Measurements from ENCODE around the gene ERC2.

DNA sequence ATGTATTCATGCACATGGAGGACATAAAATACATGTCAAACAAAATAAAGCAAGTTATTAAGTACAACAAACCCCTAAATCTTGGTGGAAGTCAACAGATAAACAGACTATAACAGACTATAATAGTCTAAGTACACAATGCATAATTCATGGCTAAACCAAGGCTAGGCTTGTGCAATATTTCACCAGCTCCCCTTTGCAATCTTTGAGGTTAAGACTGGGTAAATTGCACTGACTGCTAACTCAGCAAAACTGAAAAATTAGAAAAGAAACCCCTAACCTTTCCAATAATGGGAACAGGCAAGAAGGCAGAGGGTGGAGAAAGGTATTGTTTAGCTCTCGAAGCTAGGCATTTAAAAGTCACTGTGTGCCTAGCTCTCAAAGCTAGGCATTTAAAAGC lies 676.3 kb downstream of the ERC2 start:
- no peak for TF ChIP-seq TCF4 (CRISPR knock-in tag; IDR thresholded peaks at IDR 0.05; ENCODE audit: borderline replicate concordance)
- TF ChIP-seq, protein P1, sequence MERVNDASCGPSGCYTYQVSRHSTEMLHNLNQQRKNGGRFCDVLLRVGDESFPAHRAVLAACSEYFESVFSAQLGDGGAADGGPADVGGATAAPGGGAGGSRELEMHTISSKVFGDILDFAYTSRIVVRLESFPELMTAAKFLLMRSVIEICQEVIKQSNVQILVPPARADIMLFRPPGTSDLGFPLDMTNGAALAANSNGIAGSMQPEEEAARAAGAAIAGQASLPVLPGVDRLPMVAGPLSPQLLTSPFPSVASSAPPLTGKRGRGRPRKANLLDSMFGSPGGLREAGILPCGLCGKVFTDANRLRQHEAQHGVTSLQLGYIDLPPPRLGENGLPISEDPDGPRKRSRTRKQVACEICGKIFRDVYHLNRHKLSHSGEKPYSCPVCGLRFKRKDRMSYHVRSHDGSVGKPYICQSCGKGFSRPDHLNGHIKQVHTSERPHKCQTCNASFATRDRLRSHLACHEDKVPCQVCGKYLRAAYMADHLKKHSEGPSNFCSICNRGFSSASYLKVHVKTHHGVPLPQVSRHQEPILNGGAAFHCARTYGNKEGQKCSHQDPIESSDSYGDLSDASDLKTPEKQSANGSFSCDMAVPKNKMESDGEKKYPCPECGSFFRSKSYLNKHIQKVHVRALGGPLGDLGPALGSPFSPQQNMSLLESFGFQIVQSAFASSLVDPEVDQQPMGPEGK (CRISPR knock-in tag; IDR thresholded peaks at IDR 0.05; ENCODE audit: borderline replicate concordance) = no peak
- no peak for TF ChIP-seq RARB (CRISPR knock-in tag; IDR thresholded peaks at IDR 0.05)
- no peak for TF ChIP-seq ARNTL (CRISPR knock-in tag; IDR thresholded peaks at IDR 0.05; ENCODE audit: borderline replicate concordance, low read depth)
- TF ChIP-seq, protein P2, sequence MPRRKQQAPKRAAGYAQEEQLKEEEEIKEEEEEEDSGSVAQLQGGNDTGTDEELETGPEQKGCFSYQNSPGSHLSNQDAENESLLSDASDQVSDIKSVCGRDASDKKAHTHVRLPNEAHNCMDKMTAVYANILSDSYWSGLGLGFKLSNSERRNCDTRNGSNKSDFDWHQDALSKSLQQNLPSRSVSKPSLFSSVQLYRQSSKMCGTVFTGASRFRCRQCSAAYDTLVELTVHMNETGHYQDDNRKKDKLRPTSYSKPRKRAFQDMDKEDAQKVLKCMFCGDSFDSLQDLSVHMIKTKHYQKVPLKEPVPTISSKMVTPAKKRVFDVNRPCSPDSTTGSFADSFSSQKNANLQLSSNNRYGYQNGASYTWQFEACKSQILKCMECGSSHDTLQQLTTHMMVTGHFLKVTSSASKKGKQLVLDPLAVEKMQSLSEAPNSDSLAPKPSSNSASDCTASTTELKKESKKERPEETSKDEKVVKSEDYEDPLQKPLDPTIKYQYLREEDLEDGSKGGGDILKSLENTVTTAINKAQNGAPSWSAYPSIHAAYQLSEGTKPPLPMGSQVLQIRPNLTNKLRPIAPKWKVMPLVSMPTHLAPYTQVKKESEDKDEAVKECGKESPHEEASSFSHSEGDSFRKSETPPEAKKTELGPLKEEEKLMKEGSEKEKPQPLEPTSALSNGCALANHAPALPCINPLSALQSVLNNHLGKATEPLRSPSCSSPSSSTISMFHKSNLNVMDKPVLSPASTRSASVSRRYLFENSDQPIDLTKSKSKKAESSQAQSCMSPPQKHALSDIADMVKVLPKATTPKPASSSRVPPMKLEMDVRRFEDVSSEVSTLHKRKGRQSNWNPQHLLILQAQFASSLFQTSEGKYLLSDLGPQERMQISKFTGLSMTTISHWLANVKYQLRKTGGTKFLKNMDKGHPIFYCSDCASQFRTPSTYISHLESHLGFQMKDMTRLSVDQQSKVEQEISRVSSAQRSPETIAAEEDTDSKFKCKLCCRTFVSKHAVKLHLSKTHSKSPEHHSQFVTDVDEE (CRISPR knock-in tag; IDR thresholded peaks at IDR 0.05) = no peak

All from SK-N-SH treated with all-trans-retinoic acid at 6 μM for 48 hours (cell line).